ENCODE data around the gene TMEM252.

TMEM252 gene

DNA sequence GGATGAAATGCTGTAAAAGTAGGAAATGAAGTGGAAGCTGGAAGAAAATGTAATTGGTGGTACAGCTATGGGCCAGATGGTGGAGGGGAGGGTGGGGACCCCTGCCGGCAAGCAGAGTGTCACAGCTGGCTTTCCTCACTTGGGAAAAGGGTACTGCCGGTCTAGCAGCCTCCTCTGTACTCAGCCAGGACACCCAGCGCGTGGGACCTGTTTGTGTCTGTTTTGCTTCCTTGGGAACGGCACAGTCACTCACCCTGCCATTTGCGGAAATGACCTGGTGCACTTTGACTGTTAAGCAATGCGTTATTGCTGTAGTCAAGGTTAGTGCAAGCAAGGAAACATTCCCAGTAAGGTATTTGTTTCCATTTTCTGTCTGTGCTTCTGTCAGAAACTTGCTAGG lies 10.1 kb downstream of the TMEM252 start:
- Histone ChIP-seq H3K4me3 (ENCODE audit: low read length, poor library complexity, severe bottlenecking) (no peak overlapping the region), H3F3A (ENCODE audit: low read depth) (no peaks in the 10 kb centered on the region), H3K9me3 (ENCODE audit: insufficient read depth, low read depth, low read length) (no peaks in the 10 kb centered on the region), H3K4me2 (ENCODE audit: low read depth, low read length, poor library complexity, severe bottlenecking) (no peak overlapping the region), H3K4me1 (ENCODE audit: insufficient read depth, low read length, poor library complexity, severe bottlenecking) (no peaks in the 10 kb centered on the region), H3K9me2 (replicated peaks; ENCODE audit: low read depth, low read length) (no peaks in the 10 kb centered on the region), H4K20me1 (ENCODE audit: insufficient read depth, low read length, poor library complexity, severe bottlenecking) (no peaks in the 10 kb centered on the region), H2AFZ (ENCODE audit: low read length) (no peak overlapping the region), H3K27me3 (ENCODE audit: insufficient read depth, low read length, poor library complexity, severe bottlenecking) (no peaks in the 10 kb centered on the region), H3K9ac (ENCODE audit: low read depth, low read length, poor library complexity, severe bottlenecking) (no peak overlapping the region), H3K79me2 (ENCODE audit: insufficient read depth, low read length) (no peaks in the 10 kb centered on the region), H3K36me3 (ENCODE audit: insufficient read depth, low read length) (no peaks in the 10 kb centered on the region)
- TF ChIP-seq EZH2phosphoT487 (IDR thresholded peaks at IDR 0.05; ENCODE audit: borderline replicate concordance) = no peak
- TF ChIP-seq, protein P1, sequence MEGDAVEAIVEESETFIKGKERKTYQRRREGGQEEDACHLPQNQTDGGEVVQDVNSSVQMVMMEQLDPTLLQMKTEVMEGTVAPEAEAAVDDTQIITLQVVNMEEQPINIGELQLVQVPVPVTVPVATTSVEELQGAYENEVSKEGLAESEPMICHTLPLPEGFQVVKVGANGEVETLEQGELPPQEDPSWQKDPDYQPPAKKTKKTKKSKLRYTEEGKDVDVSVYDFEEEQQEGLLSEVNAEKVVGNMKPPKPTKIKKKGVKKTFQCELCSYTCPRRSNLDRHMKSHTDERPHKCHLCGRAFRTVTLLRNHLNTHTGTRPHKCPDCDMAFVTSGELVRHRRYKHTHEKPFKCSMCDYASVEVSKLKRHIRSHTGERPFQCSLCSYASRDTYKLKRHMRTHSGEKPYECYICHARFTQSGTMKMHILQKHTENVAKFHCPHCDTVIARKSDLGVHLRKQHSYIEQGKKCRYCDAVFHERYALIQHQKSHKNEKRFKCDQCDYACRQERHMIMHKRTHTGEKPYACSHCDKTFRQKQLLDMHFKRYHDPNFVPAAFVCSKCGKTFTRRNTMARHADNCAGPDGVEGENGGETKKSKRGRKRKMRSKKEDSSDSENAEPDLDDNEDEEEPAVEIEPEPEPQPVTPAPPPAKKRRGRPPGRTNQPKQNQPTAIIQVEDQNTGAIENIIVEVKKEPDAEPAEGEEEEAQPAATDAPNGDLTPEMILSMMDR (conservative IDR thresholded peaks at IDR 0.05; ENCODE audit: low read length) = no peak

- H3K4me3 ChIP-seq (ENCODE audit: low read length, poor library complexity, severe bottlenecking) = no peak overlapping the region
- H4K20me1 ChIP-seq (ENCODE audit: insufficient read depth, low read length, poor library complexity, severe bottlenecking) = no peaks in the 10 kb centered on the region
- TF ChIP-seq, protein P1 (conservative IDR thresholded peaks at IDR 0.05; ENCODE audit: low read length) = no peak
- no peak for TF ChIP-seq EZH2phosphoT487 (IDR thresholded peaks at IDR 0.05; ENCODE audit: borderline replicate concordance)
- no peaks in the 10 kb centered on the region for H3F3A ChIP-seq (ENCODE audit: low read depth)
- H2AFZ ChIP-seq (ENCODE audit: low read length) = no peak overlapping the region
- H3K4me2 ChIP-seq (ENCODE audit: low read depth, low read length, poor library complexity, severe bottlenecking) = no peak overlapping the region
- H3K27me3 ChIP-seq (ENCODE audit: insufficient read depth, low read length, poor library complexity, severe bottlenecking) = no peaks in the 10 kb centered on the region
- no peak overlapping the region for H3K9ac ChIP-seq (ENCODE audit: low read depth, low read length, poor library complexity, severe bottlenecking)
- H3K36me3 ChIP-seq (ENCODE audit: insufficient read depth, low read length) = no peaks in the 10 kb centered on the region
- no peaks in the 10 kb centered on the region for H3K79me2 ChIP-seq (ENCODE audit: insufficient read depth, low read length)
- H3K9me3 ChIP-seq (ENCODE audit: insufficient read depth, low read depth, low read length) = peaks cover 4% of the 10 kb centered on the region; the same call in 1 of the 2 replicates
- H3K4me1 ChIP-seq (ENCODE audit: insufficient read depth, low read length, poor library complexity, severe bottlenecking) = no peaks in the 10 kb centered on the region
- H3K9me2 ChIP-seq (replicated peaks; ENCODE audit: low read depth, low read length) = 0 out of 2 replicates have a peak, but pooled peaks cover 5% of the 10 kb centered on the region
These were observed 17.2 kb downstream of the TMEM252 start for GRCh38 chr9:68523367-68523936.

DNA sequence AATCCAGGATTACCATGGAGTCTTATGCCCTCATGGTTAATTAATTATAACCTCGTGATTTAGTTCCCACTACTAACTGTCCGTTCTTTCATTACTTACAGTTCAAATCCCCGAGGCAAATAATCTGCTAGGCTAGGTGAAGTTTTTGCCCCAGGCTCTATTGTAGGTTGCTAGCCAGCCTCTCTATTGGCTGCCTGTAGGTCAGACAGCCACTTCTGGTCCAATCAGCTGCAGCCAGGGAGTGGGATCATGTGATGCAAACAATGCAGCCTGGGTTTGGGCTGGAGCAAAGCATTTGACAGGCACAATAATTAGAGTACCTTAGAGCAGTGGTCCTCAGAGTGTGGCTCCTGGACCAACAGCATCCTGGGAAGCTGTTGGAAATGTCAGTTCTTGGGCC lies 17.7 kb downstream of the TMEM252 start:
- TF ChIP-seq, protein P1 (conservative IDR thresholded peaks at IDR 0.05; ENCODE audit: low read length) = no peak
- TF ChIP-seq EZH2phosphoT487 (IDR thresholded peaks at IDR 0.05; ENCODE audit: borderline replicate concordance) = no peak
- peaks cover 9% of the 10 kb centered on the region; the same call in 1 of the 2 replicates for H3K9me3 ChIP-seq (ENCODE audit: insufficient read depth, low read depth, low read length)
- H3K9me2 ChIP-seq (replicated peaks; ENCODE audit: low read depth, low read length) = 0 out of 2 replicates have a peak, but pooled peaks cover 5% of the 10 kb centered on the region
- H3K4me1 ChIP-seq (ENCODE audit: insufficient read depth, low read length, poor library complexity, severe bottlenecking) = no peaks in the 10 kb centered on the region
- no peak overlapping the region for H3K4me2 ChIP-seq (ENCODE audit: low read depth, low read length, poor library complexity, severe bottlenecking)
- H3K27me3 ChIP-seq (ENCODE audit: insufficient read depth, low read length, poor library complexity, severe bottlenecking) = no peaks in the 10 kb centered on the region
- H4K20me1 ChIP-seq (ENCODE audit: insufficient read depth, low read length, poor library complexity, severe bottlenecking) = no peaks in the 10 kb centered on the region
- no peaks in the 10 kb centered on the region for H3F3A ChIP-seq (ENCODE audit: low read depth)
- no peak overlapping the region for H2AFZ ChIP-seq (ENCODE audit: low read length)
- no peak overlapping the region for H3K4me3 ChIP-seq (ENCODE audit: low read length, poor library complexity, severe bottlenecking)
- H3K79me2 ChIP-seq (ENCODE audit: insufficient read depth, low read length) = no peaks in the 10 kb centered on the region
- no peaks in the 10 kb centered on the region for H3K36me3 ChIP-seq (ENCODE audit: insufficient read depth, low read length)
- H3K9ac ChIP-seq (ENCODE audit: low read depth, low read length, poor library complexity, severe bottlenecking) = no peak overlapping the region

All from Loucy (cell line).